NT2/D1 (cell line): ENCODE results near the gene GMPR.

ENCODE experiments used
- SUZ12 ChIP-seq: IDR thresholded peaks from 2 replicates; pipeline ENCODE4 v1.6.1; 2011; ENCODE audit not compliant: insufficient read length, insufficient read depth; ENCODE audit errors: extremely low read depth
- YY1 ChIP-seq: IDR thresholded peaks from 2 replicates; pipeline ENCODE4 v1.6.1; 2011; ENCODE audit not compliant: insufficient read length, insufficient read depth
- ZNF274 ChIP-seq: IDR thresholded peaks from 2 replicates; pipeline ENCODE4 v1.6.1; 2011; ENCODE audit warnings: mild to moderate bottlenecking, low read depth, low read length

- TF ChIP-seq ZNF274 (no peak), YY1 (no peak), SUZ12 (no peak)
Observed at GRCh38 chr6:16196984-16197546, 41.3 kb upstream of the GMPR start.
